OCI-LY1 (cell line): ENCODE data around the gene FRMD5.

Experiments
- EZH2 ChIP-seq: fragments of 200-600 bp; sonication (generic), shearing (Covaris generic); IDR thresholded peaks from 2 replicates; pipeline ENCODE4 v1.8.0; 2017; ENCODE audit warnings: borderline replicate concordance, mixed run types, mild to moderate bottlenecking, antibody characterized with exemption, low read length, moderate library complexity, mixed read lengths
- TF ChIP-seq, protein P1 (sequence below): fragments of 200-600 bp; sonication (generic), shearing (Covaris generic); IDR thresholded peaks from 2 replicates; pipeline ENCODE4 v1.5.1; 2017; ENCODE audit warnings: mild to moderate bottlenecking, antibody characterized with exemption, low read length, moderate library complexity, mixed read lengths

DNA sequence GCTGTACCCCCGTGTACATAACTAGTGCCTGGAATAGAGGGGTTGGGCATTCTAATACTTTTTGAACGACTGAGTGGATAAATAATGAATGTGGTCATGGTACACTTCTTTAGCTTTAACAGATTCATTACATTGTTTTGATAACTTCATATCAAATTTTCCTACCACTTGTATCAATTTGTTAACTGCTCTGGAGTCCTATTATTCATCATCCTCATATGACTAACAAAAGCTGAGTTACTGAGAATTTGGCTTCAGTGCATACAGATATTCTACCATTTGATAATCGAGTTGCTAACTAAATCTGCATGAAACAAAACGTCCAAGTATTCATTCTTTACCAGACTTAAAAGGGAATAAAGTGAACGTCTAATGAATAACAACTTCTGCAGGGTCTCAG, 31.7 kb downstream of the FRMD5 start:
- TF ChIP-seq, protein P1, sequence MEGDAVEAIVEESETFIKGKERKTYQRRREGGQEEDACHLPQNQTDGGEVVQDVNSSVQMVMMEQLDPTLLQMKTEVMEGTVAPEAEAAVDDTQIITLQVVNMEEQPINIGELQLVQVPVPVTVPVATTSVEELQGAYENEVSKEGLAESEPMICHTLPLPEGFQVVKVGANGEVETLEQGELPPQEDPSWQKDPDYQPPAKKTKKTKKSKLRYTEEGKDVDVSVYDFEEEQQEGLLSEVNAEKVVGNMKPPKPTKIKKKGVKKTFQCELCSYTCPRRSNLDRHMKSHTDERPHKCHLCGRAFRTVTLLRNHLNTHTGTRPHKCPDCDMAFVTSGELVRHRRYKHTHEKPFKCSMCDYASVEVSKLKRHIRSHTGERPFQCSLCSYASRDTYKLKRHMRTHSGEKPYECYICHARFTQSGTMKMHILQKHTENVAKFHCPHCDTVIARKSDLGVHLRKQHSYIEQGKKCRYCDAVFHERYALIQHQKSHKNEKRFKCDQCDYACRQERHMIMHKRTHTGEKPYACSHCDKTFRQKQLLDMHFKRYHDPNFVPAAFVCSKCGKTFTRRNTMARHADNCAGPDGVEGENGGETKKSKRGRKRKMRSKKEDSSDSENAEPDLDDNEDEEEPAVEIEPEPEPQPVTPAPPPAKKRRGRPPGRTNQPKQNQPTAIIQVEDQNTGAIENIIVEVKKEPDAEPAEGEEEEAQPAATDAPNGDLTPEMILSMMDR: no peak
- TF ChIP-seq EZH2: no peak
